GM12878 (cell line): ENCODE measurements around the gene DIAPH3. TPM values are rescaled to one million over a fixed set of nuclear protein-coding genes. Genes with fewer than 3 reads are reported as not detected.

Experiments used
- ATAC-seq: fragments of 200-7000 bp; cut with Tn5 transposase; 3 replicates; pipeline ENCODE4 v1.9.1; 2020; ENCODE audit warnings: mild to moderate bottlenecking, moderate library complexity
- BruUV-seq: library from RNA; stranded (reverse); fragments of 400-500 nt; replicated peaks from 2 replicates; lab custom pipeline; 2021; lab: Mats Ljungman, UMichigan
- CTCF ChIA-PET: fragments of 300-600 bp; sonication (Branson Sonifier 250); formaldehyde crosslinking; extraction: SDS; loops from one replicate; lab custom pipeline; 2021; ENCODE audit warnings: inconsistent platforms; lab: Yijun Ruan, JAX
- POLR2A ChIA-PET: fragments of 350-600 bp; formaldehyde crosslinking; extraction: SDS; loops from one replicate; lab custom pipeline; 2021; ENCODE audit warnings: inconsistent platforms; lab: Charles Lee
- RAD21 ChIA-PET: fragments of 300-600 bp; sonication (Branson Sonifier 250); formaldehyde crosslinking; loops from one replicate; lab custom pipeline; 2023; ENCODE audit warnings: antibody characterized with exemption; ENCODE audit not compliant: unreplicated experiment; lab: Charles Lee
- SMC1A ChIA-PET: fragments of 300-600 bp; sonication (Branson Sonifier 250); formaldehyde crosslinking; loops from one replicate; lab custom pipeline; 2023; ENCODE audit not compliant: unreplicated experiment, uncharacterized antibody; lab: Charles Lee
- DNase-seq: peaks from one replicate; pipeline ENCODE4 v3.0.0-alpha.2; 2011; ENCODE audit warnings: low read depth, low spot score
- FAIRE-seq: peaks from 3 replicates; lab custom pipeline; 2011; peaks lifted over from hg19 to GRCh38; lab: Jason Lieb, UNC
- H2AFZ ChIP-seq: 2 replicates; pipeline ENCODE4 v1.6.0; 2011; ENCODE audit warnings: low read depth, low read length, control low read depth; ENCODE audit not compliant: control insufficient read depth
- H3K27ac ChIP-seq: 2 replicates; pipeline ENCODE4 v1.5.1; 2011; ENCODE audit warnings: control low read depth; ENCODE audit not compliant: control insufficient read depth, insufficient read depth
- H3K27me3 ChIP-seq, 2 experiments: replicated peaks in 1 of 2; 2 replicates each; pipeline versions ENCODE4 v1.6.0 to v1.6.1; 2011; ENCODE audit warnings: low read length in 1 of 2; ENCODE audit not compliant: control insufficient read depth in 2 of 2, insufficient read depth in 2 of 2
- H3K36me3 ChIP-seq, 2 experiments: 2 replicates each; pipeline ENCODE4 v1.5.1; 2011; ENCODE audit warnings: low read length in 1 of 2; ENCODE audit not compliant: control insufficient read depth in 2 of 2, insufficient read depth in 2 of 2
- H3K4me1 ChIP-seq: 2 replicates; pipeline ENCODE4 v1.6.1; 2011; ENCODE audit warnings: mild to moderate bottlenecking, low read length, moderate library complexity, mixed read lengths; ENCODE audit not compliant: control insufficient read depth, insufficient read depth
- H3K4me2 ChIP-seq: 2 replicates; pipeline ENCODE4 v1.6.0; 2011; ENCODE audit warnings: control low read depth; ENCODE audit not compliant: control insufficient read depth, insufficient read depth
- H3K4me3 ChIP-seq: fragments of 200-600 bp; sonication (generic); 2 replicates; pipeline ENCODE4 v1.5.1; 2016
- H3K79me2 ChIP-seq: 2 replicates; pipeline ENCODE4 v1.6.0; 2011; ENCODE audit warnings: low read length; ENCODE audit not compliant: control insufficient read depth, insufficient read depth
- H3K9ac ChIP-seq: 2 replicates; pipeline ENCODE4 v1.8.0; 2011; ENCODE audit warnings: low read length, control low read depth, mixed read lengths; ENCODE audit not compliant: control insufficient read depth, insufficient read depth
- H3K9me3 ChIP-seq: replicated peaks from 3 replicates; pipeline ENCODE4 v1.5.1; 2011; ENCODE audit warnings: mild to moderate bottlenecking, low read length; ENCODE audit not compliant: control insufficient read depth, insufficient read depth
- H4K20me1 ChIP-seq: 2 replicates; pipeline ENCODE4 v1.6.0; 2011; ENCODE audit not compliant: control insufficient read depth, insufficient read depth
- ATF3 ChIP-seq: IDR thresholded peaks from 2 replicates; pipeline ENCODE4 v1.6.1; 2011; ENCODE audit warnings: low read depth, mild to moderate bottlenecking, low read length, moderate library complexity, borderline replicate concordance; ENCODE audit errors: extremely low read depth
- BMI1 ChIP-seq: fragments of 450-650 bp; IDR thresholded peaks from 2 replicates; pipeline ENCODE4 v1.6.1; 2016; ENCODE audit warnings: mild to moderate bottlenecking, moderate library complexity, borderline replicate concordance
- CHD4 ChIP-seq: fragments of 200-600 bp; sonication (generic); IDR thresholded peaks from 2 replicates; pipeline ENCODE4 v1.6.1; 2016; ENCODE audit warnings: mild to moderate bottlenecking
- JUNB ChIP-seq: IDR thresholded peaks from 2 replicates; pipeline ENCODE4 v1.6.1; 2016; ENCODE audit warnings: antibody characterized with exemption, mild to moderate bottlenecking
- KLF5 ChIP-seq: fragments of 450-650 bp; IDR thresholded peaks from 2 replicates; pipeline ENCODE4 v1.6.1; 2014; ENCODE audit warnings: mild to moderate bottlenecking; ENCODE audit not compliant: partially characterized antibody
- MLLT1 ChIP-seq: fragments of 450-650 bp; IDR thresholded peaks from 2 replicates; pipeline ENCODE4 v1.6.1; 2016; ENCODE audit warnings: mild to moderate bottlenecking
- RUNX3 ChIP-seq: IDR thresholded peaks from 2 replicates; pipeline ENCODE4 v1.6.1; 2012; ENCODE audit warnings: low read length, inconsistent platforms
- WGBS: methylation state at CpG from one replicate; pipeline ENCODE4 v1.1.6; 2016; ENCODE audit warnings: low lambda C conversion rate; ENCODE audit not compliant: insufficient replicate concordance, insufficient coverage; ENCODE audit errors: missing lambda C conversion rate; 5-methylcytosine and 5-hydroxymethylcytosine counted together
- in situ Hi-C: fragments of 300-500 bp; cut with MboI; formaldehyde crosslinking; loops from 9 replicates; pipeline ENCODE4 v1.14.3; 2018; ENCODE audit warnings: mixed read lengths
- intact Hi-C: fragments of 100-400 bp; cut with micrococcal nuclease; formaldehyde crosslinking; loops from one replicate; pipeline ENCODE4 v1.14.2; 2022; ENCODE audit not compliant: unreplicated experiment
- polyA plus RNA-seq, 11 experiments: library from polyadenylated mRNA; depleted of rRNA in 4 of 11; unstranded in 6 of 11; stranded (reverse) in 5 of 11; fragments of >200 nt; fragmentation: Nextera tagmentation in 4 of 11; fragmentation: Illumina TruSeq in 1 of 11; extraction: Ambion mirVana in 4 of 11; extraction: Trizol in 1 of 11; gene quantifications; 1 replicate in 1 of 11; 2 replicates in 10 of 11; pipeline versions ENCODE4 v1.2.1 to v1.2.3, GENCODE V29; 2011 to 2016; ENCODE audit warnings: inconsistent platforms in 2 of 11, missing spikeins in 2 of 11, low read depth in 1 of 11
- total RNA-seq, 4 experiments: library from RNA; depleted of rRNA in 3 of 4; stranded (reverse); fragments of >200 nt in 3 of 4; fragmentation: Illumina TruSeq in 1 of 4; extraction: Trizol in 1 of 4; gene quantifications; 2 replicates each; pipeline versions ENCODE4 v1.2.1 to v1.2.3, GENCODE V29; 2013 to 2021

DIAPH3 gene
- total and polyA plus RNA-seq, 10 of the 15 experiments (the other 5 are each of a cell fraction or from before 2014, with no cell fraction given) = 10.1 to 25.2 (median 15.4) TPM

GRCh38 chr13:59842507-59842906, 321.2 kb downstream of the DIAPH3 start:
- in situ Hi-C loops (no loop called here), intact Hi-C loops (no loop called here)
- no peak for DNase-seq
- TF ChIP-seq JUNB (no peak), KLF5 (no peak), CHD4 (no peak), ATF3 (no peak), RUNX3 (no peak), BMI1 (no peak), MLLT1 (no peak)
- ChIA-PET RAD21 (no interaction called here), CTCF (no interaction called here), POLR2A (no interaction called here), SMC1A (interaction anchor here (0.6 to 1.4 kb wide), 4 partner anchors 18 to 160 kb away, joined by 3 to 4 read pairs (median 3); no protein-coding TSS in a partner anchor)
- no peak overlapping the region for H3K4me3 ChIP-seq
- no peak overlapping the region for H2AFZ ChIP-seq
- ATAC-seq = no peak
- no peaks in the 10 kb centered on the region for H3K9me3 ChIP-seq
- H3K36me3 ChIP-seq = no peaks in the 10 kb centered on the region
- H3K9ac ChIP-seq = no peak overlapping the region
- WGBS = 93% methylated on average over 4 of the region's 4 CpGs
- H3K4me2 ChIP-seq = no peak overlapping the region
- no peaks in the 10 kb centered on the region for H3K79me2 ChIP-seq
- no peak for FAIRE-seq
- no TSS peak for BruUV-seq
- H3K4me1 ChIP-seq = no peaks in the 10 kb centered on the region
- no peaks in the 10 kb centered on the region for H4K20me1 ChIP-seq
- no peak overlapping the region for H3K27ac ChIP-seq
- H3K27me3 ChIP-seq = no peaks in the 10 kb centered on the region
